Ishikawa (cell line): ENCODE results near the gene MED28.

Experiments used
- CEBPB ChIP-seq: IDR thresholded peaks from 2 replicates; pipeline ENCODE4 v1.6.1; 2012
- CREB1 ChIP-seq: IDR thresholded peaks from 2 replicates; pipeline ENCODE4 v1.6.1; 2012; ENCODE audit warnings: low read depth
- EGR1 ChIP-seq: IDR thresholded peaks from 2 replicates; pipeline ENCODE4 v1.6.1; 2012
- EP300 ChIP-seq: IDR thresholded peaks from 2 replicates; pipeline ENCODE4 v1.6.1; 2012; ENCODE audit warnings: borderline replicate concordance
- FOXM1 ChIP-seq: IDR thresholded peaks from 2 replicates; pipeline ENCODE4 v1.6.1; 2012; ENCODE audit warnings: low read depth, borderline replicate concordance
- MAX ChIP-seq: IDR thresholded peaks from 2 replicates; pipeline ENCODE4 v1.6.1; 2012
- NFIC ChIP-seq: IDR thresholded peaks from 2 replicates; pipeline ENCODE4 v1.6.1; 2012
- RAD21 ChIP-seq: IDR thresholded peaks from 2 replicates; pipeline ENCODE4 v1.6.1; 2012; ENCODE audit warnings: low read depth
- REST ChIP-seq: IDR thresholded peaks from 2 replicates; pipeline ENCODE4 v1.6.1; 2012; ENCODE audit warnings: low read depth, mild to moderate bottlenecking
- TAF1 ChIP-seq: IDR thresholded peaks from 2 replicates; pipeline ENCODE4 v1.6.1; 2012; ENCODE audit warnings: low read depth, mild to moderate bottlenecking
- TCF12 ChIP-seq: IDR thresholded peaks from 2 replicates; pipeline ENCODE4 v1.6.1; 2012; ENCODE audit warnings: low read depth
- TEAD4 ChIP-seq: IDR thresholded peaks from 2 replicates; pipeline ENCODE4 v1.6.1; 2012
- USF1 ChIP-seq: IDR thresholded peaks from 2 replicates; pipeline ENCODE4 v1.6.1; 2012
- YY1 ChIP-seq: IDR thresholded peaks from 2 replicates; pipeline ENCODE4 v1.6.1; 2012; ENCODE audit warnings: low read depth
- ZBTB7A ChIP-seq: IDR thresholded peaks from 2 replicates; pipeline ENCODE4 v1.6.1; 2012; ENCODE audit warnings: low read depth

MED28 gene

GRCh38 chr4:17577665-17578481 is 36.6 kb upstream of the MED28 start:
- TF ChIP-seq FOXM1 (no peak), TEAD4 (no peak), MAX (no peak), CEBPB (no peak), USF1 (no peak), ZBTB7A (no peak)

- no peak for TF ChIP-seq REST
Observed at GRCh38 chr4:17578482-17578891, 36.0 kb upstream of the MED28 start.

- TF ChIP-seq EP300 (no peak), MAX (no peak), REST (no peak), TAF1 (no peak), TCF12 (no peak), RAD21 (no peak), EGR1 (no peak), NFIC (no peak), ZBTB7A (no peak), CREB1 (no peak), TEAD4 (no peak), YY1 (no peak), CEBPB (no peak), USF1 (no peak), FOXM1 (no peak)
Observed at GRCh38 chr4:17580969-17581368, 33.5 kb upstream of the MED28 start.

GRCh38 chr4:17583276-17583675 is 31.2 kb upstream of the MED28 start:
- TF ChIP-seq NFIC (no peak), EP300 (no peak), USF1 (no peak), REST (no peak), FOXM1 (no peak), MAX (no peak)

- TF ChIP-seq CREB1 (no peak), ZBTB7A (no peak), TCF12 (no peak), RAD21 (no peak), REST (no peak), FOXM1 (no peak)
Observed at GRCh38 chr4:17583941-17584340, 30.5 kb upstream of the MED28 start.
